PC-3 (cell line): ENCODE results near the gene PRUNE1.

Experiments
- EZH2 ChIP-seq: fragments of 300-600 bp; sonication (generic); IDR thresholded peaks from one replicate; pipeline ENCODE4 v1.6.1; 2017; ENCODE audit warnings: antibody characterized with exemption, mild to moderate bottlenecking, low read length; ENCODE audit not compliant: unreplicated experiment
- EZH2phosphoT487 ChIP-seq: fragments of 300-600 bp; sonication (generic); IDR thresholded peaks from 2 replicates; pipeline ENCODE4 v1.6.1; 2018; ENCODE audit warnings: mild to moderate bottlenecking, antibody characterized with exemption, low read length, borderline replicate concordance
- TF ChIP-seq, protein P1 (sequence below): fragments of 300-600 bp; sonication (generic); conservative IDR thresholded peaks from 2 replicates; pipeline ENCODE4 v1.5.1; 2017; ENCODE audit warnings: antibody characterized with exemption, low read depth, mild to moderate bottlenecking, low read length

DNA sequence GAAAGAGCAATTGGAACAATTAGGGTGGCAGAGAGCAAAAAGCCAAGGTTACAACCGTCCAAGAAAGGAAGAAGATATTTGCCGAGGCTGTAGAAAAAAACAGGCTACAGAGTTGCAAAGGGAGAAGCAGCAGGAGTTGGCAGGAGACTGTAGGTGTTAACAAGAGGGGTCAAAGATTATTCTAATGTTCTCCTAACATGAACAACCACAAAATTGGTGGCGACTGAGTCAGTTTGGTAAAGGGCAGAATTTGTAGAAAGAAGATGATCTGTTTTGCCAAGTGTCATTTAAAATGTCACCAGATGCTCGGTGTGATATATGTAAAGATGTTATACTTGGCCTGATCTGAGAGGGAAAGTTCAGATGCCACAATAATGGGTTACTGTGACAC lies 401 bp upstream of the PRUNE1 start:
- TF ChIP-seq, protein P1, sequence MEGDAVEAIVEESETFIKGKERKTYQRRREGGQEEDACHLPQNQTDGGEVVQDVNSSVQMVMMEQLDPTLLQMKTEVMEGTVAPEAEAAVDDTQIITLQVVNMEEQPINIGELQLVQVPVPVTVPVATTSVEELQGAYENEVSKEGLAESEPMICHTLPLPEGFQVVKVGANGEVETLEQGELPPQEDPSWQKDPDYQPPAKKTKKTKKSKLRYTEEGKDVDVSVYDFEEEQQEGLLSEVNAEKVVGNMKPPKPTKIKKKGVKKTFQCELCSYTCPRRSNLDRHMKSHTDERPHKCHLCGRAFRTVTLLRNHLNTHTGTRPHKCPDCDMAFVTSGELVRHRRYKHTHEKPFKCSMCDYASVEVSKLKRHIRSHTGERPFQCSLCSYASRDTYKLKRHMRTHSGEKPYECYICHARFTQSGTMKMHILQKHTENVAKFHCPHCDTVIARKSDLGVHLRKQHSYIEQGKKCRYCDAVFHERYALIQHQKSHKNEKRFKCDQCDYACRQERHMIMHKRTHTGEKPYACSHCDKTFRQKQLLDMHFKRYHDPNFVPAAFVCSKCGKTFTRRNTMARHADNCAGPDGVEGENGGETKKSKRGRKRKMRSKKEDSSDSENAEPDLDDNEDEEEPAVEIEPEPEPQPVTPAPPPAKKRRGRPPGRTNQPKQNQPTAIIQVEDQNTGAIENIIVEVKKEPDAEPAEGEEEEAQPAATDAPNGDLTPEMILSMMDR, result no peak
- no peak for TF ChIP-seq EZH2phosphoT487
- no peak for TF ChIP-seq EZH2
